EH (cell line): ENCODE results near the gene TCF4.
A peak's percentile ranks its signal among the peaks of the same experiment; 100 is the strongest.

Experiments used
- DNase-seq: peaks from one replicate; pipeline ENCODE4 v3.0.0-alpha.2; 2015; ENCODE audit warnings: low read depth

Gene TCF4

DNA sequence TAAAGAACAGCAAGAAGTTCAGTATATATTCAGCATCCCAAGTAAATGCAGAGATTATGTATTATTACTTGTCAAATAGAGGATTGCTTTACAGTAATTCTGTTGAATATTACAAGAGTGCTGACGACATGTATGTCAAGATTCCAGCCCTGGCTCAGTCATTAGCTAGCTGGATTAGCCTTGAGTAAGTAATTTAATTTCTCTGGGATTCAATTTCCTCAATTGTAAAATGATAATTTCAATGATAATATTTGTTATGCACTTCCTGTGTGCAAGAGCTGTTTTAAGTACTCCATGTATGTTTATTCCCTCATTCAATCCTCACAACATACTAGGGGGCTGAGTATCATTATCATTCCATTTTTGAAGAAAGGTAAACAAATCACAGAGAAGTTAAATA lies 44.0 kb downstream of the TCF4 start:
- no peak for DNase-seq

DNA sequence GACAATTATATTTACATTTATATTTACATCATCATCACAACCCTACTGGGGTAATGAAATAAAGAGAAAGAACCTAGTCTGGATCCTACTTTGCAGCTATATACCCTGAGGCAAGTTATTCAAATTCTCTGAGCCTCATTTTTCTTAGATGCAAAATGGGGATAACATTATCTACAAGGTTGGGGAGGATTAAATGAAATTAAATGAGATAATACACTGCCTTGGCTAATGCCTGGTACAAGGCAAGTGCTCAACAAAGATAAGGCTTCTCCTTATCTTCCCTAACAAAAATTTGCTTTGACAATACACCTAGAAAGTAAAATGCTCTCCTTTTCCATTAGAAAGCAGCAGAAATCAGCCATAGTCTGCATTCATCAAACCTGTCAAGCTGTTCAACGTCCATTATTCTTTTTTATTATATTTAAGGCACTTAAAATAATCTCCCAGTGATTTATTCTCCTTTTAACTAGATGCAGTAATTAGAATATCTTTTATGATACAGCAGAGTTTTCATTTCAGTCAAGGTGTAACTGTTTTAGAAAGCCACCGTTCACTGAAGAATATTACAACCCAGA lies 44.8 kb downstream of the TCF4 start:
- DNase-seq = no peak

DNA sequence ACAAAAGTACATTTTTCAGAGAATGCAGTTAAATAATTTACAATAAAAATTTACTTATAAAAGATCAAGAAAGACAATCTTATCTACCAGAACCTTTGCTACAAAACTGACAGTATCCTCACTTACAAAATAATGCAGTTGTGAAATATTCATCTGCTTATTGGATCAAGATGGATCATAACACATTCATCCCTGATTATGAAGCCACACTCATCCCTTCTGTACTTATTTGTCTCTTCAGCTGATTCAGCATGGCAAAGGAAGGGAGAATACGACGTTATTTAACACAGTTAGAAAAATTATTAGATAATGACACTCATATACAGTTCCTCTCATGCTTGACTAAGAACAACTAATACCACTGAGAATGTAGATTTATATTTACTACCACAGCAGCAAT lies 46.4 kb downstream of the TCF4 start:
- DNase-seq = no peak

DNA sequence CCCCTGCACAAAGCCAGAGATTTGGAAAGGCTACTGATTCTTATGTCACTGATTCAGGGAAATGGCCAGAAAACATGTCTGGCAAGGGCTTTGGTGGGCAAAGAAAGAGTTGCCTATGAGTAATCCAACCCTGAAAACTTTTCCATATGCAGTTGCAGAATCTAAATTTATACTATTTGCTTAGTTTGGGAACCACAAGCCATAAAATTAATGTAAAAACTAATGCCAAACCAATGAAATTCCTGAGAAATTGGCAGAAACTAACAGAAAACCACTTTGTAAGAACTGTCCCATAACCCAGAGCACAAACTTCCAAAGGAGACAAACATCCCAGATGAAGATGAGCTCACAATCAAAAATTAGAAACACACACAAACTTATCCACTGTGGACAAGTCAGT lies 48.8 kb downstream of the TCF4 start:
- peak; percentile 85 for DNase-seq

DNA sequence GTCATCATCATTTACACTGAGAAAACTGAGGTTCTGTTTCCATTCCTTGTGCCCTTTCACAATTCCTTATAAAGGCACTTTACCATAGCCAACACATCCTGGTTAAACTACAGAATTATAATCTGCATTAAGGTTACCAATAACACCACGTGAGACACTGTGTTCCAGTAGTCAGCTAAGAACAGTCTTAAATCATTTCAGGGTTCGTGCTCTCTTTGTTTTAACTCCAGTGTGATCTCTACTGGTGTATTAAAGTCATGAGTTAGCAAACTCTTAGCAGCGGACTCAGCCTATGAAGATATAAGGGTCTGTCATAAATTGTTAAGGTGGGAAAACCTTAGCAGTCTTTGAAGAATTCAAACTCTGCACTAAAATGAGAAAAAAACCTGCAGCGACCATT lies 53.0 kb downstream of the TCF4 start:
- no peak for DNase-seq

DNA sequence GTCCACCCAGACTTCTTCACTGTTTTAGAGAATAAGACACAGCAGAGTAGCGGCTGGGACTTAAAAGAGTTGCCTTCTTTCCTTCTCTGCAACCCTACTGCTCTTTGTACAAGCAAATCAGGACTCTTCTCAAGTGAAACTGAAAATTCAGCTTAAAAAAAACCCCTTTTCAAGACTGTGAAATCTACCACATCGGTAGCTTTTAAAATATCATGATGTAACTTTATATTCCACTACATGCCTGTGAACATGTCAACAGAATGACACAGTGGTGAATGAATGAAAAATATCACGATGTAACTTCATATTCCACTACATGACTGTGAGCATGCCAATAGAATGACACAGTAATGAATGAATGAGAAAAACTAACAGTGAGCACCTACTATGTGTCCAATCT lies 53.4 kb downstream of the TCF4 start:
- peak; percentile 55 for DNase-seq

DNA sequence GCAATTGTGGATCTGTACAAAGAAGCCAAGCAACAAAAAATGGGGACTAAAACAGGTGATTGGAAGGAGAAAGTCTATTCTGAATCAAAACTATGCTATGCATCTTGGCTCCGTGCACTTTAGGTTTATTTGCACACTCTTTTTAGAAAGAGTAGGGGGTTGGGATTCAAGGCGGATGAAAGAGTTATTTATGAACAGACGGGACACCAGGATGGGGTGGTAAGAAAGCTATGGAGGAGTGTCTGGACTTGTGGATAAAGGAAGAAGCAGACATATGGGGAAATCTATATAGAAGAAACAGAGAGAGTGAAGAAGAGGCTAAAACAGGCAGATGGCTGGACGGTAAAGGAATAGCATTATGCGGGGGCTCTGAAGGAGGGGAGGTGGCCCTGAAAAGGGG lies 57.8 kb downstream of the TCF4 start:
- DNase-seq = no peak

DNA sequence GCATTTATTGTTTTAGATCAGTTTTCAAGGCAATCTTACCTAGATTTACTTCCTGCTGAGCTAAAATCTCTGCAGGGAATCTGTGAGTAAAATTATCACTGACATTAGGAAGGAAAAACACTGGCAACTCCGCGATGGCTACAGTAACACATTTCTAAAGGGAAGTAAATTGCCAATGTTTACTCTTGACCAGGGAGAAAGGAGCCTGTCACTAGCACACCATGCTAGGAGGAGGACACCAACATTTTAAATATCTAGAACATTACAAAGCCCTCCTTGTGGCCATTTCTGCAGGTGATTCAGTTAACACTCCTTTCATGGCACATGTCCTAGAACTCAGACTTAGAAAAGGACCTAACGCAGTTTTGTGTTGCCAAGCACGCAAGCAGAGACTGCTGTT lies 58.4 kb downstream of the TCF4 start:
- DNase-seq = no peak

DNA sequence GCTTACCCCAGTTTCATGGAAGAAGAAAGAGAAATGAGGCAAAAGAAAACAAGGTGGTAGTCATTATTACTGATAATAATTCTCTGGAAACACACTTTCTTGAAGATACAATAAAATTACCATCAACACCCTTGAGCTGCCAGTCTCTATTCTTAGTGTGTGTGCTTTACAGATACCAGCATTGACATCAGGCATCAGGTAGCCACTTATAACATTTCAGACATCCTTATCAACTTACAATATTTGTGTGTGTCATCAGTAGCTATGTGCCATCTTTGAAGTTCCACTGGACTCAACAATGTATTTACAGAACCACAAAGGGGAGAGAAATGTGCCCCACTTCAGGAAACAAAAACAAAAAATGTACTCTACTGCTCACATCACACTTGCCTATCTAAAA lies 62.1 kb downstream of the TCF4 start:
- no peak for DNase-seq

DNA sequence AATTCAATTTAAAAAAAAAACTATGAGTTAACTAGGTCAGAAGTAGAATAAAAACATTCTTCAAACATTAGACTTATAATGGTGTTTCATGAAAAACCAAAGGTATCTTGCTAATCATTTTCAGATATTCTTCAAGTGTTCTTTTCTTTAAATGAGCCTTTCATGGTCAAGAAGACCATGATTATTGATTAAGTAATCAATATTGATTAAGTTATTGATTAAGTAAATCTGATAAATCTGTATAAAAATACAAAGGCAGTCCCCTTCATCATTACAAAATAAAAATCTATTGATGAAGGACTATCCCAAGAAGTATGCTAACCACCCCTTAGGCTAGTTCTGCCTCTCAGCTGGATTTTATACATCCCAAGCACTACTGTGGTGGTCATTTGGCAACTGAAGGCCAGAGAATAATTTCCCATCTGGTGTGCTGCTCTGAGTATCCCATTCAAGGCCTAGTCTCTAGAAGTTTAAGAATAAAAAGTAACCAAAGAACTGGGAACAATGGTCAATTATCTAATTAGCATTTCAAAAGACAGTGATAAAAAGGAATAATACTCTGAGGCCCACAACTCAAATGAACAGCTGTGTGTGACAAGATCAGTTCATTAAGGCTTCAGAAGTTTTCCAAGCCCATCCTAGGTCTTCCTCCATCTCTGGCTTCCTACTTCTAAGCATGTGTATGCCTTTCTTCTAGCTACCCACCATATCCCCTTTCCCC lies 63.5 kb downstream of the TCF4 start:
- no peak for DNase-seq

DNA sequence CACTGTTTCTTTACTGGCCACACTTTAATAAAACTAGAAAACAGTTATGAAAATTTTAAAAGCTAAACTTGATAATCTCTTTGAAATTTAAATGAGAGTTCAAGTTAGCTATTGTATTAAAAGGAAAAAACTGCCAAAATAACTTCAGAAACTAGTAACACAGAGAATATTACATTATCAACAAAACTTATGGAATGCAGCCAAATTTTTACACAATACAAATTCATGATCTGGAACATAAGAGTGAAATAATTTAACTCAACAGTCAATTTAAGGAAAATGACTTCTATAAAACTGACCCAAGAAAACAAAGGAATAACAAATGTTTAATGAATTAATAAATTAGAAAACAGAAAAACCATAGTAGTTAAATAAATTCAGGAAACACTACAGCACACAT lies 65.0 kb downstream of the TCF4 start:
- no peak for DNase-seq

DNA sequence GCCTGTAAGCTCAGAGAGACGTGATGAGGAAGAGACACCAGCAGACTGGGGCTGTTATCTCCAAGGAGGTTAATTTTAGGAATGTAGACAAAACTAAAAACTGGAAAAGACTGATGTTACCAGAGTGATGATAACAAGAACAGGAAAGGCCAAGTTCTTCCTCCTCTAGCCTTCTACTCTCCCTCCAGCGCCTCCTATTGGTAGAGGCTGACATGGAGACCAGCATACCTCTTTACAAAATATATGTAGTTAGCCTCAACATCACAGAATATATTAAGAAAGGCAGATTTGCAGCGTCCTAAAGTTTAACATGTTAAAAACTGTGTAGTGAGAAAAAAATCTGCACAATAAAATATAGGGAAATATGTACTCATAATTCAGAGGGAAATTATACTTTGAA lies 66.0 kb downstream of the TCF4 start:
- no peak for DNase-seq

DNA sequence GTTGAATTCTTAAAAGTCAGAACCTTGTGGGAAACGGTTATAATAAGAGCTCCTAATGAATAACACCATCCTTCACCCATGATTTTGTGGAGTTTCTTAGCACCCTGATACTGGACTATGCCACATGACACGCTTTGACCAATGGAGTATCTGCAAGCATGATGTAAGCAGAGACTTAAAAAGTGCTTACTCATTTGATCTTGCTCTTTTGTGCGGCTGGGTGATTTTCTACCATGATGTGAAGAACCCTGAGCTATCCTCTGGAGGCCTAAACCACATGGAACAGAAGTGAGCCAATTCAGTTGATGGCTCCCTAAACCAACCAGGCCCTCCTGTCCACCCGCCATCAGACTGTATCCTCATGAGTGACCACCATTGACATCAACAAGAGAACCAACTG lies 70.9 kb downstream of the TCF4 start:
- DNase-seq = no peak

DNA sequence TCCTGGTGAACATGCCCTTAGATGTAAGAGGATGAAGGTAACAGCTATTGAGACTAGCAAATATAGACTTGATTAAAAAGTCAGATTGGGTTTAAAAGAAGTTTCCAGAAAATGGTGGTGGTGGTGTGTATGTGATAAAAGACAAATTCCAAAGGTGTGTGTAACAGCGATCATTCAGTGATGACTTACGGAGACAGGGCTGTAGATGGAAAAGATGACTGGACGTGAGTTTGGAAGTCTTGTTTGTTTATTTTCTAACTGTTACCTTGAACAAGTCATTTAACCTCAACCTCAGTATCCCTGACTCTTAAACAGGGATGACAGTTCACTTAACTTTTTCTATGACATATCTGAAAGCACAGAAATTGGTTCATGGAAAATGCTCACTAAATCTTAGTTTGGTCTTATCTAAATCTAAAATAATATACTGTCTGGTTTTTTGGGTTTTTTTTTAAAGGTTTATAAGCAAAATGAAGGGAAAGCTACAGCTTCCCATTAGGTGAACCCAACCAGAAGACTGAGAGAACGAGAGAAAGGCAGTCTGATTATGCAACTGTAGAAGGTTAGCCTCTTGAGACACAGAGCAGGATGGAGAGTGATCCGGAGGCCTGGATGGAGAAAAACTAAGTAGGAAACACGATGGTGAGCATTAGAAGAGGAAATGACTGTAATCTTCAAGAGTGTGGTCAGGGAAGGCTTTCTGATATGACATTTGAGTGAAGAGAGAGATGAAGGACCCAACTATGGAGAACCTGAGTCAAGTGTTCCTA lies 71.9 kb downstream of the TCF4 start:
- peak; percentile 71 for DNase-seq

DNA sequence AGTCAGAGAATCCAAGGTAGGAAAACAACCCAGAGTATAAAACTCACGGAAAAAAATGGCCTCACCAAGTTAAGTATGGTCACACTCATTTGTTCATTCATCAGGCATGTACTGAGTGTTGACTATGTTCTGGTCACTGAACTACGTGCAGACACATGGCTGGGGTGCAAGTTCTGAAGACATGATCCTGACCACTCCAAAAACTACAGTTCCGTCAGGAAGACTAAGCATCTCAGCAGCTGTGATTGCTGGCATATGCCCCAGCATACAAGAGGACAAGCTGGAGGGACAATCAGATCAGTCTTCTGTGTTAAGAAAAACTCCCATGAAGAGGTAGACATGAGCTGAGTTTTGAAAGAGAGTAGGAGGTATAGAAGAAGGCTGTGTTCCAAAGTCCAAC lies 72.8 kb downstream of the TCF4 start:
- DNase-seq = no peak

DNA sequence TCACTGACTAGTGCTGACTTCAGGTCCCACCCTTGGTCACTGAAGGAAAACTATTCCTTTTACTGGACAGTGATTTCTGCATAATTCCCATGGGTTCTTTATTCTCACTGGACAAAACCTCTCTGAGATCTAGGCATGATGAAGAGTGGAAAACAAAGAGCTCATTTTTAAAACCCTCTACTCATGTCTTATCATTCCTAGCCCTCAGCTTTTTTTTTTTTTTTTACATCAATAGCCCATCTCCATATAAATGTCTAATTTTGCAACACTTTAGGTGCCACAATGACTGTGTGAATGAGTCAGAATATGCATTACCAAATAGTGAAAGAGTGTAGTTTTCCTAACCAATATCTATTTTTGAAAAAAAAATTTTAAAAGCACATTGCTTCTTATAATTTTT lies 74.8 kb downstream of the TCF4 start:
- DNase-seq = no peak

DNA sequence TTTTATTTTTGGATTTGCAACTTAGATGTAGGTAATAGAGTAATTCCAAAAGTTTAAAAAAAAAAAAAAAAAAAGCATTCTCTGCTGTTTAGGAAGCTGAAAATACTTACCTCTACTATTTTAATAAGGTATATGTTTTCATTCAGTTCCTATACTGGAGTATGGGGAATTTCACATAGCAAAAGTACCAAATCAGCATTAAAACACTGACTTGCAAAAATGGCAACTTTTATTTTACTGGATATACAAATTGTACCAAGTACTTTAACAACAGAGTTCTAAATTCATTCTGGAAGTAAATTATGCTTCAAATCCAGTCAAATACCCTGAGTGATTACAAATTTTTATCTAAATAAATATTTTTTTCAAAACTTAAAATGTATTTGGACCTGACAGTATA lies 76.7 kb downstream of the TCF4 start:
- DNase-seq = no peak

DNA sequence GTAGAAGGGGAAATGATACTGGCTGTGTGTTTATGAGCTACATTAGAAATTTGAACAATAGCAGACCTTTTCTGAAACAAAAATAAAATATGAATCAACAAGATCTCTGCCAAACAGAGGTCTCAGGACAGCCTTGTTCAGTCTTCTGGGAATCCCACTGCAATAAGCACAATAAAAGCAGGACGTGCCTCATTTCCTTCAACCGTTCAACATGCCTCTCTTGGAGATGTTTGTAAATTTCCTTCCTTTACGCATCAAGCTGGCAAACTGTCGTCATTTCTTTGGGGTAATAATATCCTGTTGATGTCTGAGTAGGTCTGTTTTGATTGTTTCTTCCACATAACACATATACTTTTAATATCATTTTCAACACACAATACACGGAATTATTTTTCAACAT lies 77.2 kb downstream of the TCF4 start:
- peak; percentile 81 for DNase-seq

DNA sequence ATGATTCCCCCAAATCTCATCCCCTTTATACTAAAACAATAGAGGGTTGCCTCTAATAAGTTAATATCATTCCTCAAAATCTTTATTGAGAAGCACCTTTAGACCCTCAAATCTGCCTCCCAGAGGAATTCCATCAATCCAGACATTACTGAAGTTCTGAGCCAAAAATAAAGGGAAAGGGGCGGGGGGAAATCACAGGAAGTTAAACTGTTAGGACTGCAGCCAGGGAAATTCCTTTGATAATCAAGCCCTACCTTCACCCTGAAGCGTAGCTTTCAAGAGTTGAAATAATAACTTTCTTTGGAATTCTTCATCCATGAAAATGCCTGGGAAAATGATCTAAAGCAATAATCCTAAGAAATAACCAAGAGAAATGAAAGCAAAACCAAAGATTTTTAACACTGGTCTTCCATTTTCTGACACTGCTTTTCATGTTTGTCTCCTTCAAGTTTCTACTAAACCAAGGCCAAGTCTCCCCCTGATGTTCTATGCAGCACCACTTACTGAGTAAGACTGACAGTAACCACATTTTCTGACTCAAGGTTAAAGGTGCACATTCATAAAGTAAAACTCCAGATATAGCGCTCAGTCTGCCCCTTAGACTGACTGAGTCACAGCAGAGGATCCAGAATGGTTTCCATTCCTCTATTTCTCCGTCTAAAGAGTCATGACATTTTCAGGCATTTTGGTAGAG lies 78.2 kb downstream of the TCF4 start:
- peak; percentile 91 for DNase-seq

DNA sequence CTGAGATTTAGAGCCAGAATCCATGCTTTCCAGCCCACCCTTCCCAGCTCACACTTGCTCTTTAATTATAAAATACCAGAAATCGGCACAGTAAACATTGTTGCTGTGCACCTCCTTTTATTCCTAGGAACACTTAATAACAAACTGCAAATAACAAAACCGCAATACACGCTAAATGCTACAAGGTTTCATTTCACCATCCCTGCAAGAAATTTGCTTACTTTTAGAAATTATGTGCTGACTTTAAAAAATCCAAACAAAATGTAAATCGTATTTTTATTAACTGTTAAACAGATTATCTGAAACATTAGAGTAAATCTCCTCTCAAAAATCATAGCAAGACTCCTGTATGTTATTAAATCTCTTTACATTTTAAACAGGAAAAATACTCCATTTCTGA lies 79.3 kb downstream of the TCF4 start:
- DNase-seq = no peak

DNA sequence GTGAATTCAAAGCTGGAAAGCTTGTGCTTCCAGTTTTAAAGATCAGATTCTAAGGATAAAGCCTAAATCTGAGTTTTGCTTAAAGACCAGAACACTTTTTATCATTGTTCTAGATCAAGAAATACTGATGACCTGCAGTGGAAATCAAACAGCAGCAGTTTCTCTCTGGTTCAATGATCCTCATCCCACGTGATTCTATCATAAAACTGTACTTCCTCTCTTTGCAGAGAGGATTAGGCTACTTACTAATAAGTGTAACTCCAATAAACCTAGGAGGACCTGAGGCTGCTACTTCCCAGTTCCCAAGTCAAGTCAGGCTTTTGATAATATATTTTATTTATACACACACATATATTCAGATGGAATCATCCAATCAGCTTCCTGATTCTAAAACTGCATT lies 81.9 kb downstream of the TCF4 start:
- no peak for DNase-seq

DNA sequence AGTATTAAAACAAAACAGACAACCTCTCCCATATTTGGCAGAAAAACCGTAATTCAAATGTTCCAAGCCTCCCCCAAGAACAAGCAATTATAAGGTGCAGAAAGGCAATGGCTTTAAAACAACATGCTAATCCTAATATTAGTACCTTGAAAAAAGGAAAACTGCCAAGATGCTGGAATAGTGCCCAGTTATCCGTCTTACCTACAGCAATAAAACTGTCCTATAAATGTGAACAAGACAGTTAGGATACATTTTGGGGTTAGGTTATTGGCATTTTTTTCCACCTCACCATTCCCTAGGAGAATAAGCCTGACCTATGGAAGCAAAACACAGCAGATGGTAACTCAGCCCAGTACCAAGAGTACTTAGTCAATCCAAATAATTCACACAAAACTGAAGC lies 83.2 kb downstream of the TCF4 start:
- no peak for DNase-seq
